Mesendoderm (in vitro differentiated cells): ENCODE measurements around the gene RERE.

ENCODE experiments used
- DNase-seq: peaks from one replicate; pipeline ENCODE4 v3.0.0; 2013
- H2AK5ac ChIP-seq: 2 replicates; pipeline ENCODE4 v1.6.1; 2013; ENCODE audit warnings: low read length, inconsistent platforms
- H2BK120ac ChIP-seq: 2 replicates; pipeline ENCODE4 v1.6.1; 2013; ENCODE audit warnings: low read depth, mild to moderate bottlenecking, low read length, moderate library complexity, mixed read lengths
- H2BK15ac ChIP-seq: replicated peaks from 2 replicates; pipeline ENCODE4 v1.6.1; 2013; ENCODE audit warnings: low read depth, mild to moderate bottlenecking, moderate library complexity
- H2BK5ac ChIP-seq: 2 replicates; pipeline ENCODE4 v1.6.1; 2013; ENCODE audit warnings: low read length, inconsistent platforms
- H3K18ac ChIP-seq: 2 replicates; pipeline ENCODE4 v1.6.1; 2013; ENCODE audit warnings: mild to moderate bottlenecking, low read length, mixed read lengths
- H3K23ac ChIP-seq: one replicate; pipeline ENCODE4 v1.6.1; 2013; ENCODE audit warnings: low read length
- H3K27ac ChIP-seq: 2 replicates; pipeline ENCODE4 v1.5.1; 2013; ENCODE audit warnings: low read depth, mild to moderate bottlenecking, inconsistent platforms, low read length, moderate library complexity
- H3K27me3 ChIP-seq: 2 replicates; pipeline ENCODE4 v1.6.1; 2013; ENCODE audit warnings: low read length, control low read depth, mild to moderate bottlenecking, inconsistent platforms; ENCODE audit not compliant: insufficient read depth, poor library complexity
- H3K36me3 ChIP-seq: 2 replicates; pipeline ENCODE4 v1.6.1; 2013; ENCODE audit warnings: low read length, inconsistent platforms; ENCODE audit not compliant: control insufficient read depth, insufficient read depth
- H3K4ac ChIP-seq: one replicate; pipeline ENCODE4 v1.6.1; 2013; ENCODE audit warnings: low read depth, mild to moderate bottlenecking, low read length, moderate library complexity
- H3K4me1 ChIP-seq: 2 replicates; pipeline ENCODE4 v1.6.1; 2013; ENCODE audit warnings: low read depth, low read length, inconsistent platforms; ENCODE audit not compliant: control insufficient read depth
- H3K4me2 ChIP-seq: 2 replicates; pipeline ENCODE4 v1.6.1; 2013; ENCODE audit warnings: low read length
- H3K4me3 ChIP-seq: 2 replicates; pipeline ENCODE4 v1.5.1; 2013; ENCODE audit warnings: mild to moderate bottlenecking, low read length
- H3K56ac ChIP-seq: one replicate; pipeline ENCODE4 v1.6.1; 2013; ENCODE audit warnings: low read length
- H3K79me1 ChIP-seq: 2 replicates; pipeline ENCODE4 v1.6.1; 2013; ENCODE audit warnings: low read length, inconsistent platforms
- H3K79me2 ChIP-seq: 2 replicates; pipeline ENCODE4 v1.6.1; 2013; ENCODE audit warnings: mild to moderate bottlenecking, low read length; ENCODE audit not compliant: control insufficient read depth, insufficient read depth
- H3K9ac ChIP-seq: 2 replicates; pipeline ENCODE4 v1.6.1; 2013; ENCODE audit warnings: low read length, inconsistent platforms
- H4K5ac ChIP-seq: one replicate; pipeline ENCODE4 v1.6.1; 2013; ENCODE audit warnings: low read length
- H4K8ac ChIP-seq: one replicate; pipeline ENCODE4 v1.6.1; 2013; ENCODE audit warnings: low read depth, mild to moderate bottlenecking, control low read depth, low read length, moderate library complexity
- WGBS: extraction: QIAGEN DNeasy Blood & Tissue Kit; methylation state at CpG from one replicate; pipeline ENCODE4 v1.1.7; 2013; ENCODE audit warnings: low lambda C conversion rate, missing lambda C conversion rate; ENCODE audit not compliant: insufficient coverage; ENCODE audit errors: extremely low coverage; 5-methylcytosine and 5-hydroxymethylcytosine counted together

The RERE gene

DNA sequence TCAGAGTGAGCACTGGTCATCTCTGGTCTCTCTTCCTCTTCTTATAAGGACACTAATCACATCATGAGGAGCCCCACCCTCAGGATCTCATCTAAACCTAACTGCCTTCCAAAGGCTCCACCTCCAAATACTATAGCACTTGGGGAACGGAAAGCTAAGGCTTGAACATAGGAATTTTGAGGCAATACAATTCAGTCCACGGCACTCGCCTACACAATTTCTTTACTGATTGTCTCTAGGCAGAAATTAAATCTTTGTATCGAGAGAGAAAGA lies 127.3 kb downstream of the RERE start:
- no peak overlapping the region for H3K23ac ChIP-seq
- H2BK5ac ChIP-seq = no peak overlapping the region
- no peak overlapping the region for H2AK5ac ChIP-seq
- H4K8ac ChIP-seq = no peak overlapping the region
- H3K18ac ChIP-seq = no peak overlapping the region
- H3K36me3 ChIP-seq = no peaks in the 10 kb centered on the region
- no peaks in the 10 kb centered on the region for H3K4me1 ChIP-seq
- H3K27me3 ChIP-seq = no peaks in the 10 kb centered on the region
- whole genome bisulfite sequencing = no CpG with 5 or more reads among the region's 4 CpGs
- no peak overlapping the region for H3K4ac ChIP-seq
- no peak overlapping the region for H3K9ac ChIP-seq
- no peak overlapping the region for H4K5ac ChIP-seq
- no peak overlapping the region for H3K27ac ChIP-seq
- no peak overlapping the region for H3K4me2 ChIP-seq
- no peak overlapping the region for H2BK120ac ChIP-seq
- peaks cover 4% of the 10 kb centered on the region for H3K79me1 ChIP-seq
- H3K4me3 ChIP-seq = no peak overlapping the region
- no peak overlapping the region for H3K56ac ChIP-seq
- peaks cover 76% of the 10 kb centered on the region for H3K79me2 ChIP-seq
- no peak overlapping the region for H2BK15ac ChIP-seq
- no peak for DNase-seq

DNA sequence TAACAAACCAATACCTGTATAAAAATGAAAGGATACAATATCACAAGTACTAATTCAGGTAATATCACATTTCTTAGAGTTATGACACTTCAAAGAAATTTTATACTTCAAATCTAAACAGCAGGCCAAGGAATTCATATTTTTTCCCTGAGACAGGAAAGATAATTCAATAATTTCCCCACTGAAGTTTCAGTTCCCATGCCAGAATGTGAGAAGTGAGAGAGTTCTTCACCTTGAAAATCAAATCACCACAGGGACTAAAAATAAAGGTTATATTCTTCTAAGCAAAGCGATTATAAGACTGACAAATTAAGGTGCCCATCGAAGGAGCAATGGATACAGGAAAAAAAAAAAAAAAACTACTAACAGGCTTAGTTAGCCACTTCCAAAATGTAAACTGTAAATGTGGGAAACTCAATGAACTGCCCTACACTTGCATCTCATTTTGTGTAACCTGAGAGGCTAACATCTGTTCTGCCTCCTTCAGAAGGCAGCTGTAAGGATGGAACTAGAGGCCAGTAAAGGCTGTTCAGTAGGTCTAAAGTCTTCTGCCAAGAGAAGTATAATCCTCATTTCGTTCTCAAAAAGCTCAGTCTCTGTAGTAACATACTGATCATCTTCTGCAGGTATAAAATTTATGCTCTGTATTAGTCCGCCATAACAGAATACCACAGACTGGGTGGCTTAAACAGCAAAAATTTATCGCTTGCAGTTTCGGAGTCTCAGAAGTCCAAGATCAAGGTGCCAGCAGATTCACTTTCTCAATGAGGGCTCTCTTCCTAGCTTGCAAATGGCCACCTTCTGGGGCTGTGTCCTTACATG lies 127.8 kb downstream of the RERE start:
- no peak overlapping the region for H3K18ac ChIP-seq
- no peak overlapping the region for H4K5ac ChIP-seq
- no peak overlapping the region for H3K4ac ChIP-seq
- no peaks in the 10 kb centered on the region for H3K36me3 ChIP-seq
- no peak overlapping the region for H3K4me3 ChIP-seq
- H3K4me1 ChIP-seq = peaks cover 3% of the 10 kb centered on the region
- no peak overlapping the region for H4K8ac ChIP-seq
- no peak overlapping the region for H2BK5ac ChIP-seq
- H3K27ac ChIP-seq = no peak overlapping the region
- no peak overlapping the region for H3K56ac ChIP-seq
- H3K79me1 ChIP-seq = peaks cover 4% of the 10 kb centered on the region
- H2AK5ac ChIP-seq = no peak overlapping the region
- DNase-seq = no peak
- no peak overlapping the region for H3K23ac ChIP-seq
- no peak overlapping the region for H3K4me2 ChIP-seq
- H2BK120ac ChIP-seq = no peak overlapping the region
- no peaks in the 10 kb centered on the region for H3K27me3 ChIP-seq
- WGBS = no CpG with 5 or more reads among the region's 6 CpGs
- peaks cover 74% of the 10 kb centered on the region for H3K79me2 ChIP-seq
- H3K9ac ChIP-seq = no peak overlapping the region
- H2BK15ac ChIP-seq = no peak overlapping the region

DNA sequence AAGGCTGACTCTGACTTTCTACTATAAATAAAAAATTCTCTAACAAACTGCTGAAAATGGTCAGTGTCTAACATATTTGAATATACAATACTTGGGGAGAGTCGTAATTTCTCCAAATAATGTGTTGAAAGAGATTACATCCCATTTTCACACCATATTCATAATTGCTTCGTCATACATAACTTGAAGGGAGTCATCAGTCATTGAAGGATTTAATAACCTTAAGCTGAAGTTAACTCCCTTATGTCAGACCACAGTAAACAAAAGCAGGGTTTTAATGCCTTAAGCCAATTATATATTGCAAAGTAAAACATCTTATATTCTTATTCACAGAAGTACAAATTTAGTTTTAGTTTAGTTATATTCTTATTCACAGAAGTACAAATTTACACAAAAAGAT lies 129.9 kb downstream of the RERE start:
- Histone ChIP-seq H3K79me2 (peaks cover 72% of the 10 kb centered on the region), H2BK15ac (no peak overlapping the region), H2AK5ac (no peak overlapping the region), H3K18ac (no peak overlapping the region), H3K27me3 (no peaks in the 10 kb centered on the region), H3K4me2 (no peak overlapping the region), H2BK5ac (no peak overlapping the region), H3K23ac (no peak overlapping the region), H3K9ac (no peak overlapping the region), H3K79me1 (peaks cover 4% of the 10 kb centered on the region), H3K36me3 (no peaks in the 10 kb centered on the region), H3K4me3 (no peak overlapping the region), H3K4ac (no peak overlapping the region), H4K5ac (no peak overlapping the region), H3K27ac (no peak overlapping the region), H3K4me1 (peaks cover 7% of the 10 kb centered on the region), H4K8ac (no peak overlapping the region), H3K56ac (no peak overlapping the region), H2BK120ac (no peak overlapping the region)
- no peak for DNase-seq
- no CpG with 5 or more reads among the region's 2 CpGs for WGBS

DNA sequence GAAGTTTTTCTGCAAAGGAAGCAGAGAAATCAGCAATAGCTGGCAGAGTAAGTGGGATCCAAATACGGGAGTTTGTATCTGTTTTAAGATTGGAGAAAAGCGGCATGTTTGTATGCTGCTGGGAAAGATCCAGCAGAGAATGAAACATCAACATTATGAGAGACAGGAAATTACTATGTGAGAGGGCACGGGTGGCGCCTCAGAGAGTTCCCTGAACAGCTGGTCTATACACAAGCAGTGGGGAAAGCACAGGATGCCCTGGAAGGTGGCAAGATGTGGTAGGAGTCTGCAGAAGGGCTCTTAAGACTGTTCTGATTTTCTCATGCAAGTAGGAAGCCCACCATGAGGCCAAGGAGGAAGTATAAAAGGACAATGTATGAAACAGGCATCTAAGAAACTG lies 130.4 kb downstream of the RERE start:
- peaks cover 4% of the 10 kb centered on the region for H3K79me1 ChIP-seq
- no peak overlapping the region for H2AK5ac ChIP-seq
- no peak overlapping the region for H3K18ac ChIP-seq
- DNase-seq = no peak
- H3K27me3 ChIP-seq = no peaks in the 10 kb centered on the region
- H2BK120ac ChIP-seq = no peak overlapping the region
- H3K56ac ChIP-seq = no peak overlapping the region
- no peak overlapping the region for H2BK5ac ChIP-seq
- H3K36me3 ChIP-seq = no peaks in the 10 kb centered on the region
- H3K4ac ChIP-seq = no peak overlapping the region
- H3K4me2 ChIP-seq = no peak overlapping the region
- no peak overlapping the region for H4K5ac ChIP-seq
- H2BK15ac ChIP-seq = no peak overlapping the region
- no peak overlapping the region for H3K9ac ChIP-seq
- H3K4me1 ChIP-seq = peaks cover 7% of the 10 kb centered on the region
- H3K4me3 ChIP-seq = no peak overlapping the region
- no peak overlapping the region for H4K8ac ChIP-seq
- H3K79me2 ChIP-seq = peaks cover 70% of the 10 kb centered on the region
- WGBS = no CpG with 5 or more reads among the region's 4 CpGs
- no peak overlapping the region for H3K23ac ChIP-seq
- H3K27ac ChIP-seq = no peak overlapping the region

DNA sequence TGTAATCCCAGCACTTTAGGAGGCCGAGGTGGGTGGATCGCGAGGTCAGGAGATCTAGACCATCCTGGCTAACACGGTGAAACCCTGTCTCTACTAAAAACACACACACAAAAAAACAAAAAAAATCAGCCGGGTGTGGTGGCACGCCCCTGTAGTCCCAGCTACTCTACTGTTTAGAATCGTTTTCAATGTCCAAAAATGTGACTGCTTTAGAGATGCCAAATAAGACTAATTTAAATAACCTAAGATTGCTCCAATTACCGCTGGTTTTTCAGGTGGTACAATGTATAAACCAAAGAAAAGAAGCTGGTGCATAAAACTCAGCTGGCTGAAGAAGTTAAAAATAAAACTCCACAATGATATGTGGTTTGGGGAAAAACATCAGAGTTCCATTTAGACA lies 132.0 kb downstream of the RERE start:
- H3K27me3 ChIP-seq = no peaks in the 10 kb centered on the region
- no peak overlapping the region for H4K8ac ChIP-seq
- no CpG with 5 or more reads among the region's 8 CpGs for WGBS

DNA sequence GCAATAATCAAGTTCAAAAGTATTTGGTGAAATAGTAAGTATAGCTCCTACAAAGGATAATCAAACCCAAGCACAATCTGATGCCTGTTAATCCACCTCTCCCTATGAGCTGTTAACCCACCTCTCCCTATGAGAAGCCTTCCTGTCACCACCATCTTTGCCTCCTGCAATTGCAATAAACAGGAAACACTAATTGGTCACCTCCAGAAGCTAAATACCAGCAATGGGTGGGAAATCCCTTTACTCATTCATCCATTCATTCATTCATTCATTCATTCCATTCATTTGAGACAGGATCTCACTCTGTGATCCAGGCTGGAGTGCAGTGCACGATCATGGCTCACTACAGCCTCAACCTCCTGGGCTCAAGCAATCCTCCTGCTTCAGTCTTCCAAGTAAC lies 132.8 kb downstream of the RERE start:
- no peak overlapping the region for H3K18ac ChIP-seq
- no peak overlapping the region for H3K4me2 ChIP-seq
- no peak overlapping the region for H3K56ac ChIP-seq
- no peak overlapping the region for H3K4ac ChIP-seq
- no peaks in the 10 kb centered on the region for H3K27me3 ChIP-seq
- WGBS = no CpG with 5 or more reads among the region's 1 CpG
- H2BK15ac ChIP-seq = no peak overlapping the region
- no peaks in the 10 kb centered on the region for H3K36me3 ChIP-seq
- peak; percentile 80 for DNase-seq
- H4K8ac ChIP-seq = no peak overlapping the region
- peaks cover 2% of the 10 kb centered on the region for H3K79me1 ChIP-seq
- peaks cover 9% of the 10 kb centered on the region for H3K4me1 ChIP-seq
- H3K4me3 ChIP-seq = no peak overlapping the region
- H2BK120ac ChIP-seq = no peak overlapping the region
- no peak overlapping the region for H3K23ac ChIP-seq
- H4K5ac ChIP-seq = no peak overlapping the region
- no peak overlapping the region for H2BK5ac ChIP-seq
- peaks cover 69% of the 10 kb centered on the region for H3K79me2 ChIP-seq
- H3K9ac ChIP-seq = no peak overlapping the region
- no peak overlapping the region for H3K27ac ChIP-seq
- no peak overlapping the region for H2AK5ac ChIP-seq

More for the DNA sequence above, 132.0 kb downstream of the RERE start:
- Histone ChIP-seq H3K4ac (no peak overlapping the region), H3K18ac (no peak overlapping the region), H3K36me3 (no peaks in the 10 kb centered on the region), H3K27ac (no peak overlapping the region), H2BK5ac (no peak overlapping the region), H2BK120ac (no peak overlapping the region), H3K79me1 (peaks cover 2% of the 10 kb centered on the region), H3K79me2 (peaks cover 67% of the 10 kb centered on the region), H2AK5ac (no peak overlapping the region), H3K4me3 (no peak overlapping the region), H3K9ac (no peak overlapping the region), H3K23ac (no peak overlapping the region), H3K4me1 (peaks cover 7% of the 10 kb centered on the region), H3K56ac (no peak overlapping the region), H2BK15ac (no peak overlapping the region), H4K5ac (no peak overlapping the region), H3K4me2 (no peak overlapping the region)
- no peak for DNase-seq
